Dermis microvascular lymphatic vessel endothelial cell (primary cell): Measurements from ENCODE around the gene GNAO1. TPM values are rescaled to one million over a fixed set of nuclear protein-coding genes. Genes with fewer than 3 reads are reported as not detected.

Experiments
- DNase-seq, 2 donors: peaks; one replicate each; pipeline versions ENCODE4 v3.0.0 to v3.0.0-alpha.2; 2010; ENCODE audit warnings: low read depth in 2 of 2
- total RNA-seq: library from RNA; depleted of rRNA; stranded (reverse); fragments of >200 nt; gene quantifications from 2 replicates; pipeline ENCODE4 v1.2.1, GENCODE V29; 2014

GNAO1 gene
- total RNA-seq, 1 donor from 2014 or later: not detected

GRCh38 chr16:56265184-56265583 is 73.9 kb downstream of the GNAO1 start:
- DNase-seq: no peak

- no peak for DNase-seq
Measured at GRCh38 chr16:56265746-56266145, 74.5 kb downstream of the GNAO1 start.

- no peak for DNase-seq
Measured at GRCh38 chr16:56266641-56267607, 75.6 kb downstream of the GNAO1 start.

- DNase-seq: no peak
Measured at GRCh38 chr16:56267888-56268287, 76.6 kb downstream of the GNAO1 start.

GRCh38 chr16:56268799-56269198 is 77.5 kb downstream of the GNAO1 start:
- no peak for DNase-seq

- DNase-seq: no peak
Measured at GRCh38 chr16:56269281-56269680, 78.0 kb downstream of the GNAO1 start.

- no peak for DNase-seq
Measured at GRCh38 chr16:56269811-56270684, 78.8 kb downstream of the GNAO1 start.

GRCh38 chr16:56270828-56271227 is 79.5 kb downstream of the GNAO1 start:
- no peak for DNase-seq

- no peak for DNase-seq
Measured at GRCh38 chr16:56272583-56272894, 81.2 kb downstream of the GNAO1 start.

GRCh38 chr16:56273615-56274014 is 82.3 kb downstream of the GNAO1 start:
- no peak for DNase-seq

- no peak for DNase-seq
Measured at GRCh38 chr16:56274369-56274768, 83.1 kb downstream of the GNAO1 start.

- DNase-seq: no peak
Measured at GRCh38 chr16:56275076-56275475, 83.8 kb downstream of the GNAO1 start.

- DNase-seq: no peak
Measured at GRCh38 chr16:56275801-56276200, 84.5 kb downstream of the GNAO1 start.

GRCh38 chr16:56277075-56277474 is 85.8 kb downstream of the GNAO1 start:
- no peak for DNase-seq

- no peak for DNase-seq
Measured at GRCh38 chr16:56278196-56278855, 87.0 kb downstream of the GNAO1 start.

GRCh38 chr16:56279132-56279531 is 87.8 kb downstream of the GNAO1 start:
- DNase-seq: no peak

- no peak for DNase-seq
Measured at GRCh38 chr16:56279914-56280313, 88.6 kb downstream of the GNAO1 start.

- peak in 1 of 2 donors; percentile 4 for DNase-seq
Measured at GRCh38 chr16:56281249-56281805, 90.0 kb downstream of the GNAO1 start.

GRCh38 chr16:56282451-56282850 is 91.2 kb downstream of the GNAO1 start:
- DNase-seq: no peak

- DNase-seq: no peak
Measured at GRCh38 chr16:56284521-56284920, 93.2 kb downstream of the GNAO1 start.

- DNase-seq: no peak
Measured at GRCh38 chr16:56286809-56287208, 95.5 kb downstream of the GNAO1 start.

GRCh38 chr16:56288019-56288418 is 96.7 kb downstream of the GNAO1 start:
- DNase-seq: no peak
